ENCODE measurements around the gene SERPINB6.
"Not testable (repeated sequence)": the region's sequence is repeated elsewhere in the genome, so short reads cannot be mapped to it uniquely, and the experiment has no call there.

- TF ChIP-seq, protein P1, sequence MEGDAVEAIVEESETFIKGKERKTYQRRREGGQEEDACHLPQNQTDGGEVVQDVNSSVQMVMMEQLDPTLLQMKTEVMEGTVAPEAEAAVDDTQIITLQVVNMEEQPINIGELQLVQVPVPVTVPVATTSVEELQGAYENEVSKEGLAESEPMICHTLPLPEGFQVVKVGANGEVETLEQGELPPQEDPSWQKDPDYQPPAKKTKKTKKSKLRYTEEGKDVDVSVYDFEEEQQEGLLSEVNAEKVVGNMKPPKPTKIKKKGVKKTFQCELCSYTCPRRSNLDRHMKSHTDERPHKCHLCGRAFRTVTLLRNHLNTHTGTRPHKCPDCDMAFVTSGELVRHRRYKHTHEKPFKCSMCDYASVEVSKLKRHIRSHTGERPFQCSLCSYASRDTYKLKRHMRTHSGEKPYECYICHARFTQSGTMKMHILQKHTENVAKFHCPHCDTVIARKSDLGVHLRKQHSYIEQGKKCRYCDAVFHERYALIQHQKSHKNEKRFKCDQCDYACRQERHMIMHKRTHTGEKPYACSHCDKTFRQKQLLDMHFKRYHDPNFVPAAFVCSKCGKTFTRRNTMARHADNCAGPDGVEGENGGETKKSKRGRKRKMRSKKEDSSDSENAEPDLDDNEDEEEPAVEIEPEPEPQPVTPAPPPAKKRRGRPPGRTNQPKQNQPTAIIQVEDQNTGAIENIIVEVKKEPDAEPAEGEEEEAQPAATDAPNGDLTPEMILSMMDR (IDR thresholded peaks at IDR 0.05), result not testable (repeated sequence)
- TF ChIP-seq RAD21 (conservative IDR thresholded peaks at IDR 0.05 in 1 of 2, IDR thresholded peaks at IDR 0.05 in 1 of 2); BHLHE40 (IDR thresholded peaks at IDR 0.05; ENCODE audit: low read depth, low read length); TP53 (CRISPR knock-in tag; IDR thresholded peaks at IDR 0.05); POLR2A (IDR thresholded peaks at IDR 0.05; ENCODE audit: low read length); TFCP2L1 (CRISPR knock-in tag; IDR thresholded peaks at IDR 0.05); ZSCAN20 (CRISPR knock-in tag; IDR thresholded peaks at IDR 0.05): not testable (repeated sequence)
- TF ChIP-seq, protein P2, sequence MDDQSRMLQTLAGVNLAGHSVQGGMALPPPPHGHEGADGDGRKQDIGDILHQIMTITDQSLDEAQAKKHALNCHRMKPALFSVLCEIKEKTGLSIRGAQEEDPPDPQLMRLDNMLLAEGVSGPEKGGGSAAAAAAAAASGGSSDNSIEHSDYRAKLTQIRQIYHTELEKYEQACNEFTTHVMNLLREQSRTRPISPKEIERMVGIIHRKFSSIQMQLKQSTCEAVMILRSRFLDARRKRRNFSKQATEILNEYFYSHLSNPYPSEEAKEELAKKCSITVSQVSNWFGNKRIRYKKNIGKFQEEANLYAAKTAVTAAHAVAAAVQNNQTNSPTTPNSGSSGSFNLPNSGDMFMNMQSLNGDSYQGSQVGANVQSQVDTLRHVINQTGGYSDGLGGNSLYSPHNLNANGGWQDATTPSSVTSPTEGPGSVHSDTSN (IDR thresholded peaks at IDR 0.05), result not testable (repeated sequence)
- TF ChIP-seq, protein P3, sequence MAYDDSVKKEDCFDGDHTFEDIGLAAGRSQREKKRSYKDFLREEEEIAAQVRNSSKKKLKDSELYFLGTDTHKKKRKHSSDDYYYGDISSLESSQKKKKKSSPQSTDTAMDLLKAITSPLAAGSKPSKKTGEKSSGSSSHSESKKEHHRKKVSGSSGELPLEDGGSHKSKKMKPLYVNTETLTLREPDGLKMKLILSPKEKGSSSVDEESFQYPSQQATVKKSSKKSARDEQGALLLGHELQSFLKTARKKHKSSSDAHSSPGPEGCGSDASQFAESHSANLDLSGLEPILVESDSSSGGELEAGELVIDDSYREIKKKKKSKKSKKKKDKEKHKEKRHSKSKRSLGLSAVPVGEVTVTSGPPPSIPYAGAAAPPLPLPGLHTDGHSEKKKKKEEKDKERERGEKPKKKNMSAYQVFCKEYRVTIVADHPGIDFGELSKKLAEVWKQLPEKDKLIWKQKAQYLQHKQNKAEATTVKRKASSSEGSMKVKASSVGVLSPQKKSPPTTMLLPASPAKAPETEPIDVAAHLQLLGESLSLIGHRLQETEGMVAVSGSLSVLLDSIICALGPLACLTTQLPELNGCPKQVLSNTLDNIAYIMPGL (CRISPR knock-in tag; IDR thresholded peaks at IDR 0.05; ENCODE audit: borderline replicate concordance), result not testable (repeated sequence)
Observed at GRCh38 chr6:2973180-2973579, 1.8 kb upstream of the SERPINB6 start.

All from A549 (cell line).